GM10266 (cell line): ENCODE data around the gene HEATR3.

Experiments used
- DNase-seq: peaks from one replicate; pipeline ENCODE4 v3.0.0; 2012; ENCODE audit errors: extremely low spot score
- TF ChIP-seq, protein P1 (sequence below): IDR thresholded peaks from 2 replicates; pipeline ENCODE4 v1.5.1; 2012; ENCODE audit warnings: mild to moderate bottlenecking, low read depth; ENCODE audit not compliant: control insufficient read depth, insufficient read depth; ENCODE audit errors: missing control alignments

The HEATR3 gene

DNA sequence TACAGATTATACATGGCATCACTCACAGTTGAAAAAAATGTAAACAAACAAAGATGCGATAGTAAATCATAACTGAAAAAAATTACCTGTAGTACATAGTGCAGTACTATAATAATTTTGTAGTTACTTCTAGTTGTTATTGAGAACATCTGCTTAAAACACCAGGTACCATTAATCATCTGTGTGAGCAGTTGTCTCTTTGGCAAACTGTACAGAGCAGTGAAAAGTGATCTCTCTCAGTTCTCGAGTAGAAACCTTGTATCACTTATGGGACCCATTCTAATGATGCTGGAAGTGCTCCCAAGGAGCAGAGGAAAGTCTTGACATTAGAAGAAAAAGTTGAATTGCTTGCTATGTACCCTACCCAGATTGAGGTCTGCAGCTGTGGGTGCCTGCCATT, 78.4 kb downstream of the HEATR3 start:
- TF ChIP-seq, protein P1, sequence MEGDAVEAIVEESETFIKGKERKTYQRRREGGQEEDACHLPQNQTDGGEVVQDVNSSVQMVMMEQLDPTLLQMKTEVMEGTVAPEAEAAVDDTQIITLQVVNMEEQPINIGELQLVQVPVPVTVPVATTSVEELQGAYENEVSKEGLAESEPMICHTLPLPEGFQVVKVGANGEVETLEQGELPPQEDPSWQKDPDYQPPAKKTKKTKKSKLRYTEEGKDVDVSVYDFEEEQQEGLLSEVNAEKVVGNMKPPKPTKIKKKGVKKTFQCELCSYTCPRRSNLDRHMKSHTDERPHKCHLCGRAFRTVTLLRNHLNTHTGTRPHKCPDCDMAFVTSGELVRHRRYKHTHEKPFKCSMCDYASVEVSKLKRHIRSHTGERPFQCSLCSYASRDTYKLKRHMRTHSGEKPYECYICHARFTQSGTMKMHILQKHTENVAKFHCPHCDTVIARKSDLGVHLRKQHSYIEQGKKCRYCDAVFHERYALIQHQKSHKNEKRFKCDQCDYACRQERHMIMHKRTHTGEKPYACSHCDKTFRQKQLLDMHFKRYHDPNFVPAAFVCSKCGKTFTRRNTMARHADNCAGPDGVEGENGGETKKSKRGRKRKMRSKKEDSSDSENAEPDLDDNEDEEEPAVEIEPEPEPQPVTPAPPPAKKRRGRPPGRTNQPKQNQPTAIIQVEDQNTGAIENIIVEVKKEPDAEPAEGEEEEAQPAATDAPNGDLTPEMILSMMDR: no peak
- no peak for DNase-seq

DNA sequence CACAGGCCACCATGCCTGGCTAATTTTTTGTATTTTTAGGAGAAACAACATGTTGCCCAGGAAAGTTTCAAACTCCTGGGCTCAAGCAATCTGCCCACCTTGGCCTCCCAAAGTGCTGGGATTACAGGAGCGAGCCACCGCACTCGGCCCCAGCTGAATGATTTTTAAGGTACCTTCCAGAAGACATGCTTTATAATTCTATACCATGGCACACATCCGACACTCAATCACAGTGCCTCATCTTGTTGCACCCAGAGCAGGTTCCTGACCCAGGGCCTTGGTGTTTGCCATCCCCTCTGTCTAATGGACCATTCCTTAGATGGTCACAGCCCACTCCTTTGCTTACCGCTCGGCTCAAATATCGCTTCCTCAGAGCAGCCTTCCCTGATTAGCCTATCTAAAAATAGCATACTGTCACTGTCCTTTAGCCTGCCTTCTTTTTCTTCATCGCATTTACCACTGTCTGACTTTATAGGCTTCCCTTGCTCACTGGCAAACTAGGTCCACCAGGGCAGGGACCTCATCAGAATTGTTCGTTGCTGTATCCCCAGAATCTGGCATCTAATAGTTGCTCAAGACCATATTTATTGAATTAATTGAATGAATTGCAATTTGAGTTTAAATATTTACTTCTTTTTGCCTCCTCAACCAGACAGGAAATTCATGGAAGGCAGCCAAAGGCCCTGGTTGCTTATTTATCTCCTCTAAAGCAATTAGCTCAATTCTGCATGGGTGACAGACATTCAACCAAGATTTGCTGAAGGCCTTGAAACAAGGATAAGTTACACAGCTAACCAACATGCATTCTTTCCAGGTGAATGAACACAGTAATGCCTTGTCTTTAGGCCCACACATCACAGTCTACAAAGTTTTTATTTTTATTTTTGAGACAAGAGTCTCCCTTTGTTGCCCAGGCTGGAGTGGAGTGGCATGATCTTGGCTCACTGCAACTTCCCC, 81.0 kb downstream of the HEATR3 start:
- no peak for DNase-seq
- TF ChIP-seq, protein P1: no peak

DNA sequence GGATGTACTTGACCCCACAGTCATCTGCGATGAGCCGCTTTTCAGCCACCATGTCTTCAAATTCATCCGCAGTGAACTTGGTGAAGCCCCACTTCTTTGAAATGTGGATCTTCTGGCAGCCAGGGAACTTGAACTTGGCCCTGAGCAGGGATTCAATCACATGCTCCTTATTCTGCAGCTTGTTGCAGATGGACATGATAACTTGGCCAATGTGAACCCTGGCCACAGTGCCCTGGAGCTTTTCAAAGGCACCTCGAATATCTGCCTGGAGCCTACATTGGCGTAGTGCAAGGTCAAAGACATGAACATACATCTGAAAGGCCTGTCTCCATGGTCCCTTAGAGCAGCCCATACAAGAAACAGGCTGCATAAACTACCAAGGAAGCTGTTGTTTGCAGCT, 85.6 kb downstream of the HEATR3 start:
- DNase-seq: no peak
- TF ChIP-seq, protein P1: no peak

DNA sequence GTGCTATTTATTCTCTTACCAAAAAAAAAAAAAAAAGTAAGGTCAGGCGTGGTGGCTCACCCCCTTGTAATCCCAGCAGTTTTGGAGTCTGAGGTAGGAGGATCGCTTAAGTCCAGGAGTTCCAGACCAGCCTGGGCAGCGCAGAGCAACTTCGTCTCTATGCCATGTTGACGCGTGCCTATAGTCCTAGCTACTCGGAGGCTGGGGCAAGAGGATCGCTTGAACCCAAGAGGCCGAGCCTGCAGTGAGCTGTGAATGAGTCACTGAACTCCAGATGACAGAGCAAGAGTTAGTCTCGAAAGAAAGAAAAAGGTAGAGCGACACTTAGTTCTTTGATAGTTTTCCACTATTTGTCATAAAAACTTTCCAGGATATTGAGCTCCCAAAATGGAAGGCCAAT, 86.0 kb downstream of the HEATR3 start:
- TF ChIP-seq, protein P1: no peak
- no peak for DNase-seq

DNA sequence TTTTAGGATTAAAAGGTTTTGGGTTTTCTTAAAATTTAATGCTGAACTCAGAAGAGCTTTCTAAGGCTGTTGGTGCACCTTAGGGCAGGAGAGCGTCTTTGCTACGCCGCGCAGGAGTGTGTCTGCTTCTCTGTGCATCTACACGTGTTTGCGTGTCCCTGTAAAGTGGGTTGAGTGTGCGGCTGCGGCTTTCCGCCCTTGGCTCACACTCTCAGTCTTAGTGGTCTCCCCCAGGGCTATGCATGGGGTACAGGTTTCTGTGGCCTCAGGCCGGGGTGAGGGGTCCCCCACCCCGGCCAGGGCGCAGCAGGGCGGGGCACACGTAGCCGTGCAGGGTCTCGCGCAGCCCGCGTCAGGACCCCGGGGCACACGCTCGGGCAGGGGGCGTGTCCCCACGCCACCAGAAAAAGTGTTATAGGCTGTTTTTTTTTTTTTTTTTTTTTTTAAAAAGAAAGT, 86.6 kb downstream of the HEATR3 start:
- peak; percentile 80 for DNase-seq
- TF ChIP-seq, protein P1: no peak

DNA sequence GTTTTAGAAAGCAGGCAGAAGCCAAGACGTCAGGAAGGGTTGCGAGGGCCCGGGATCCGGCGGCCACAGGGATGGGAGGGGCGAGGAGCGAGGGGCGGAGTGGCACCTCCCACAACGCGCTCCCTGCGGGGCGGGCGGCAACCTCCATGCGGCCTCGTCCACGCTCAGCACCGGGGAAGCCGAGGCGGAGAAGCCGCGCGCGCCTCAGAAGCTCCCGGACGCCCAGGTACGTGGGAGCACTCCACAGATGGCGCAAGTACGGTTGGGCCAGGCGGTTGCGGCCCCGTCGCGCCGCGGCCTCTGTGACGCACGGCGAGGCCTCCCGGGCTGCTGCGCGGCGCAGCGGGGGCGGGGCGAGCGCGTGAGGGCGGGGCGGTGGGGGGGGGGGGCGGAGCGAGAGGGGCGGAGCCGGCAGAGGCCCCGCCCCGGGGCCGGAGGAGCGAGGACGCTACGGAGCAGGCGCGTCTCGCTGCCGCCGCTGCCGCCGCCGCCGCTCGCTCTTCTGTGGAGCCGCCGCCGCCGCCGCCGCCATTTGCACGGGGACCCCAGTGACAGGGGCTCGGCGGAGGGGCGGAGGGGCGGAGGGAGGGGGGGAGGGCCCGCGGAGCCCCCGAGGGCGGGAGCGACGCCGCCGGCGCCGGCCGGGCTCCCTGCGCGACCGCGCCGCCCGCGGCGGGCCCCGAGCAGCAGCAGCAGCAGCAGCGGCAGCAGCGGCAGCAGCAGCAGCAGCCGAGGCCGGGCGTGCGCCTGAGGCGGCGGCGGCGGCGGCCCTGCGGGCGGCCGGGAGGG, 87.2 kb downstream of the HEATR3 start, which contains the start of gene TENT4B:
TSS of gene TENT4B (plus strand) at position 500 of the 789 bp plus-strand sequence. CDS start 316 bp downstream, outside the sequence.
- peak; percentile 99 for DNase-seq
- TF ChIP-seq, protein P1: no peak
